NOMO-1 treated with DMSO at 0.1 percent for 48 hours (cell line): Measurements from ENCODE around the gene IL1R2.

Source experiments
- DNase-seq: peaks from one replicate; lab custom pipeline; 2025; ENCODE audit not compliant: unreplicated experiment; lab: John Stamatoyannopoulos, UW

IL1R2 gene

GRCh38 chr2:101991721-101992145 lies at the start of gene IL1R2:
IL1R2 (plus strand) TSS chr2:101991960; CDS start chr2:102008576, 16,616 bp downstream.
- DNase-seq, result peak; percentile 48

- no peak for DNase-seq
Measured at GRCh38 chr2:101942851-101943250, 48.9 kb upstream of the IL1R2 start.

GRCh38 chr2:101946372-101947039 lies 45.3 kb upstream of the IL1R2 start:
- no peak for DNase-seq

GRCh38 chr2:101947374-101947773 lies 44.4 kb upstream of the IL1R2 start:
- no peak for DNase-seq

- DNase-seq, result no peak
Measured at GRCh38 chr2:101948625-101949155, 43.1 kb upstream of the IL1R2 start.

- no peak for DNase-seq
Measured at GRCh38 chr2:101949304-101949703, 42.5 kb upstream of the IL1R2 start.

- no peak for DNase-seq
Measured at GRCh38 chr2:101951296-101951695, 40.5 kb upstream of the IL1R2 start.

GRCh38 chr2:101952551-101952950 lies 39.2 kb upstream of the IL1R2 start:
- no peak for DNase-seq

- DNase-seq, result no peak
Measured at GRCh38 chr2:101956465-101957438, 35.0 kb upstream of the IL1R2 start.

- DNase-seq, result peak; percentile 75
Measured at GRCh38 chr2:101958061-101958460, 33.7 kb upstream of the IL1R2 start.

- DNase-seq, result peak; percentile 47
Measured at GRCh38 chr2:101960819-101961337, 30.9 kb upstream of the IL1R2 start.

- DNase-seq, result peak; percentile 94
Measured at GRCh38 chr2:101961338-101962191, 30.2 kb upstream of the IL1R2 start.

GRCh38 chr2:101962309-101962708 lies 29.5 kb upstream of the IL1R2 start:
- peak; percentile 36 for DNase-seq

- DNase-seq, result no peak
Measured at GRCh38 chr2:101963198-101963597, 28.6 kb upstream of the IL1R2 start.

GRCh38 chr2:101967826-101968513 lies 23.8 kb upstream of the IL1R2 start:
- peak; percentile 38 for DNase-seq

- no peak for DNase-seq
Measured at GRCh38 chr2:101969723-101970122, 22.0 kb upstream of the IL1R2 start.

- DNase-seq, result no peak
Measured at GRCh38 chr2:101970901-101971300, 20.9 kb upstream of the IL1R2 start.

- no peak for DNase-seq
Measured at GRCh38 chr2:101971836-101972235, 19.9 kb upstream of the IL1R2 start.

- peak; percentile 64 for DNase-seq
Measured at GRCh38 chr2:101972621-101973434, 18.9 kb upstream of the IL1R2 start.
